ENCODE data around the gene IMP4.

DNA sequence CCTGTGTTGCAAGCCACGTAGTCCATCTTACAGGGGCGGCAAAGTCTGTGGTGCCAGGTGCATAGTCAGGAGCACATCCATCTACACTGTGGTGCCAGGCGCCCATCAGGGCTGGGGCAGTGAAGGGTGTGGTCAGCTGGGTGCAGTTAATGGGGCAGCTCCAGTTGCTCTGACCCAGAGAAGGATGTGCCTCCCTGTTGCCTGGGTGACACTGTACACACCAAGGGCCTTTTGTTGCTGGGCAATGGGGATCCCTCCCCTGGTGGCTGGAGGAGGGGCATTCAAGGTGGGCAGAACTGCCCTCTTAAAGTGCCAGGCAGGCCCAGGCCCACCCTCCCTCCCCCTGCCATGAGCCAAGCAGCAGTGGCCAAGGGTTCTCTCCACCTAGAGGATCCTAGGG is 28.3 kb upstream of the IMP4 start:
- TF ChIP-seq POLR2AphosphoS5 (IDR thresholded peaks at IDR 0.05; ENCODE audit: low read depth, low read length) = no peak
- no peak for TF ChIP-seq POLR2A (IDR thresholded peaks at IDR 0.05; ENCODE audit: low read depth, low read length)
